HG03064 (cell line): ENCODE data around the gene PI4KA.
"Not testable (repeated sequence)": the region's sequence is repeated elsewhere in the genome, so short reads cannot be mapped to it uniquely, and the experiment has no call there.

Experiments used
- ATAC-seq: cut with Tn5 transposase; IDR thresholded peaks from one replicate; pipeline ENCODE4 v1.9.1; 2021; ENCODE audit warnings: low read depth; ENCODE audit not compliant: unreplicated experiment

The PI4KA gene

GRCh38 chr22:20752104-20752741 is 106.4 kb downstream of the PI4KA start:
- ATAC-seq = no peak

- ATAC-seq = no peak
Observed at GRCh38 chr22:20751185-20751851, 107.3 kb downstream of the PI4KA start.

GRCh38 chr22:20750461-20751184 is 108.0 kb downstream of the PI4KA start:
- ATAC-seq = peak; percentile 48

GRCh38 chr22:20749453-20749852 is 109.2 kb downstream of the PI4KA start:
- ATAC-seq = no peak

GRCh38 chr22:20748731-20749428 is 109.7 kb downstream of the PI4KA start:
- no peak for ATAC-seq

- ATAC-seq = no peak
Observed at GRCh38 chr22:20748082-20748481, 110.5 kb downstream of the PI4KA start.

GRCh38 chr22:20747223-20747622 is 111.4 kb downstream of the PI4KA start:
- ATAC-seq = no peak

- no peak for ATAC-seq
Observed at GRCh38 chr22:20746431-20747189, 112.0 kb downstream of the PI4KA start.

GRCh38 chr22:20745119-20745518 is 113.5 kb downstream of the PI4KA start:
- ATAC-seq = no peak

GRCh38 chr22:20744456-20744855 is 114.2 kb downstream of the PI4KA start:
- ATAC-seq = no peak

- ATAC-seq = no peak
Observed at GRCh38 chr22:20742764-20743163, 115.8 kb downstream of the PI4KA start.

GRCh38 chr22:20741634-20742581 is 116.7 kb downstream of the PI4KA start:
- no peak for ATAC-seq

GRCh38 chr22:20741008-20741633 is 117.5 kb downstream of the PI4KA start:
- ATAC-seq = no peak

GRCh38 chr22:20740222-20740951 is 118.2 kb downstream of the PI4KA start:
- no peak for ATAC-seq

- ATAC-seq = no peak
Observed at GRCh38 chr22:20738394-20739089, 120.1 kb downstream of the PI4KA start.

- not testable (repeated sequence) for ATAC-seq
Observed at GRCh38 chr22:20736891-20737290, 121.7 kb downstream of the PI4KA start.

- not testable (repeated sequence) for ATAC-seq
Observed at GRCh38 chr22:20735356-20736162, 123.1 kb downstream of the PI4KA start.
